RPMI7951 (cell line): ENCODE results near the gene DRC7. TPM values are rescaled to one million over a fixed set of nuclear protein-coding genes. Genes with fewer than 3 reads are reported as not detected.
"Not testable (repeated sequence)": the region's sequence is repeated elsewhere in the genome, so short reads cannot be mapped to it uniquely, and the experiment has no call there.

Experiments used
- DNase-seq: peaks from one replicate; pipeline ENCODE4 v3.0.0-alpha.2; 2012; ENCODE audit warnings: low read depth
- total RNA-seq: library from RNA; depleted of rRNA; stranded (reverse); fragments of >200 nt; shearing (Covaris generic); gene quantifications from 2 replicates; pipeline ENCODE4 v1.2.3, GENCODE V29; 2014

DRC7 gene
- total RNA-seq, 1 experiment from 2014 or later: not detected

DNA sequence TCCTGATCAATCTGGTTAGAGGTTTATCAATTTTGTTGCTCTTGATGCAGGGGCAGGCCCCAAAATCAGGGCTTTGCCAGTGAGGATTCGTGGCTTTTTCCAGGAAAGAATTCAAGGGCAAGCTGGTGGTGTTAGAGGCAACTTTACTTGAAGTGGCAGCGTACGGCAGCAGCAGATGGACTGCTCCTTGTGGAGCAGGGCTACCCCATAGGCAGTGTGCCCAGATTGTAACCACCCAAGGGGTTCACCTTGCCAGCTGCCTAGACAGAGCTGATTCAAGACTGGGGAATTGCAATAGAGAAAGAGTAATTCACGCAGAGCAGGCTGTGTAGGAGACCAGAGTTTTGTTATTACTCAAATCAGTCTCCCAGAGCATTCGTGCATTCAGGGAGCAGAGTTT is 16.7 kb downstream of the DRC7 start:
- DNase-seq: no peak

DNA sequence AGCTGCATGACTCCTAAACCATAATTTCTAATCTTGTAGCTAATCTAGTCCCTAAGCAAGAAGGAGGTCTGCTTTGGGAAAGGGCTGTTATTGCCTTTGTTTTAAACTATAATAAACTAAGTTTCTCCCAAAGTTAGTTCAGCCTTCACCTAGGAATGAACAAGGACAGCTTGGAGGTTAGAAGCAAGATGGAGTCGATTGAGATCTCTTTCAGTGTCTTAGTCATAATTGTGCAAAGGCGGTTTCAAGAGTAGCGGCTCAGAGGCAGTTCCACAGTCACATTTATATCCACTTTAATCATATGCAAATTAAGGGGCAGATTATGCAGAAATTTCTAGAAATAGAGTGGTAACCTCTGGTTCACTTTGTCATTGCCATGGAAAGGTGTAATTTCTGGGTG is 17.4 kb downstream of the DRC7 start:
- DNase-seq: no peak

DNA sequence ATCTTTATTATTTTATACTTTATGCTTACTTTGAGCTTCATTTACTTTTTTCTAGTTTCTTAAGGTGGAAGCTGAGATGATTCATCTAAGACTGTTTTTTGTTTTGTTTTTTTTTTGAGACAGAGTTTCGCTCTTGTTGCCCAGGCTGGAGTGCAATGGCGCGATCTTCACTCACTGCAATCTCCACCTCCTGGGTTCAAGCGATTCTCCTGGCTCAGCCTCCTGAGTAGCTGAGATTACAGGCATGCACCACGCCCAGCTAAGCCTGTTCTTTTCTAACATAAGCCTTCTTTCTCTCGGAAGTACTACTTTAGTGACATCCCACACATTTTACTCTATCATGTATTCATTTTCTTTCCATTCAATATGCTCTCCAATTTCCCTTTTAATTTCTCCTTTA is 18.0 kb downstream of the DRC7 start:
- not testable (repeated sequence) for DNase-seq

DNA sequence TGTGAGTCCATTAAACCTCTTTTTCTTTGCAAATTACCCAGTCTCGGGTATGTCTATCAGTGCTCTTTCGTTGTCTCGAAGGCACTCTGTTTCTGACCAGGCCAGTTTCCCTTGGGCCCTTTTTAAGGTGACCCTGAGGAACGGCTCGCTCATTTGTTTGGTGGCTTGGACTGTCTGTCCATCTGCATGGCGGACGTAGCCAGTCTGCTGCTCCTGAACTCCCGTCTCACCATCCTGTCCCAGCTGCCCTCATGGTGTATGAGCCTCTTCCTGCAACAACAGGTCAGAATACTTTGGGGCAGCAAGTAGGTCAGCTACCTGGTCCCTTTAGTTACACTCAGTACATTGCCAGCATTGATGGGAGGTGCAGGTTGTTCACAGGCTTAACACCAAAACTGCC is 19.0 kb downstream of the DRC7 start:
- DNase-seq: no peak

DNA sequence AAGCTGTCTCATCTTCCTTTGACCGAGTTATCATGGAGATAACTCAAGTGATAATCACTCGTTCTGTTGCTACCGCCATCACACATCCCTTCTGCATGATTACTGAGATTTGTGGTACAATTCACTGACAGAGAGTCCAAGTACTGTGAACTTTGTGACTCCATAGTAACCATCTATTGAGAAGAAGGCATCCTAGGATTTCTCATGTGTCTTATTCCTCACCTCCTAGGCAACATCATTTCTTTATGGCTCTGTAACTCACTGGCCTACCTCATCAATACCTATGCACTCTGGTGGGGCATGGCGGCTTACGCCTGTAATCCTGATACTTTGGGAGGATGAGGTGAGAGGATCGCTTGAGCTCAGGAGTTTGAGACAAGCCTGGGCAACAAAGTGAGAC is 19.4 kb downstream of the DRC7 start:
- no peak for DNase-seq

DNA sequence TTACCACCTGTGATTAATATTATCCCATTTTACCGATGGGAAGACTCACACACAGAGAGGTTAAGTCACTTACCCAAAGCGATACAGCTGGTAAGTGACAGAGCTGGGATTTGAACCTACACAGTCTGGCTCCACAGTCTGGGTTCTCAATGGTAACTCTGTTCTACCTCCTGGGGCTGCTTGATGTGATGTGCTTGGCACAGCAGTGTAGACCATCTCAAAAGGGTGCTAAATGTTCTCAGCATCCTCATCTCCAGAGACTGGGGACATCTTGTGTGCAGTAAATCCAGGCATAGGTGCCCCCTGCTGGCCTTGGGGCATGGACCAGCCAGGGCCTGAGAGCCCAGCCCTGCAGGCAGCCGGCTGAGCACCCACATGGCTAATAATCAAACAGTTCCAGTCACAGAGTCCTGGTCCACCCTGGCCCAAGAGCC is 25.6 kb downstream of the DRC7 start:
- peak; percentile 50 for DNase-seq

DNA sequence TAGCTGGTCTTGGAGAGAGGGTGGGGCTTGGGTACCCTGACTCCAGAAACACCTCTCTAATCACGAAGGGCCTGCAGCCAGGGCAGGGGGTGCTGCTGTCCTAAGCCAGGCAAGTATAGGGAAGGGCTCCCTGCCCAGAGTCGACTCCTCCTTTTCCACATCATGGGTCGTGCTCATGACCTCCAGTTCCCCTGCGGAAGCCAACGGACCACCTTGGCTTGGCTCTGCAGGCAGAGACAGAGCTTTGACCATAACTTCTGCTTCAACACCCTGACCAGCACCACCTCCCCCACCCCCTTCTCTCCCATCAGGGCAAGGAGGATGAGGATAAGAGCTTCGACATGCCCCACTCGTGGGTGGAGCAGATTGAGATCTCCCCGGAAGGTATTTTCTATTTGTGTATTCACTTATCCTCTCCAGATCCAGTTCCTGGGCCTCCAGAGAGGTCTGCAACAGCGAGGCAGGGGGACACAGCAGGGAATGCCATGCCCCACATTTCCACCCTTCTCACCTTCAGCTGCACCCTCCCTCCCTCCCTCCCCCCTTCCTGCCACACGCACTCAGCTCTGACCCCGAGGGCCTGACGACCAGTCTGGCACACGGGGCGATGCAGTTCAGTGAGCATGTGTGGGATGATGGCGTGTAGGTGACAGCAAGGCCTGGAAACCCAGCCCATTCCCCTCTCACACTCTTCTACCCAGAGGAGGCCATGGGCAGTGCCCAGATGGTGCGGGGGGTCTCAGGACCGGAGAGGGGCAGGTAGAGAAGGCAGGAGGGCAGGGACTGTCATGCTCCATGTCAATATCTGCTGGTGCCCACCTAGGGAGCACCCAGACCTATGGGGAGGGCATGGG is 27.0 kb downstream of the DRC7 start:
- DNase-seq: no peak

DNA sequence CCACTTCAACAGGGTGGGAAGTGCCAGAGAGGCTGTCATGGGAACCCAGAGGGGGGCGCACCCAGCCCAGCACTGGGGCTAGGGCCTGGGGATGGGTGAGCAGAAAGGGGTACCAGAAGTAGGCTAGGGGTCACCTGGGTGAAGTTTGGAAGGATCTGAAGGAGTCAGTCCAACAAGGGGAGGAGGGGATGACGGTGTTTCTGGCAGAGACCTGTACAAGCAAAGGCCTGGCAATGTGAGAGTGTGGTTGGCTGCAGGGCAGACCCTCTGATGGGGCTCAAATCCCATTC is 27.5 kb downstream of the DRC7 start:
- DNase-seq: no peak

DNA sequence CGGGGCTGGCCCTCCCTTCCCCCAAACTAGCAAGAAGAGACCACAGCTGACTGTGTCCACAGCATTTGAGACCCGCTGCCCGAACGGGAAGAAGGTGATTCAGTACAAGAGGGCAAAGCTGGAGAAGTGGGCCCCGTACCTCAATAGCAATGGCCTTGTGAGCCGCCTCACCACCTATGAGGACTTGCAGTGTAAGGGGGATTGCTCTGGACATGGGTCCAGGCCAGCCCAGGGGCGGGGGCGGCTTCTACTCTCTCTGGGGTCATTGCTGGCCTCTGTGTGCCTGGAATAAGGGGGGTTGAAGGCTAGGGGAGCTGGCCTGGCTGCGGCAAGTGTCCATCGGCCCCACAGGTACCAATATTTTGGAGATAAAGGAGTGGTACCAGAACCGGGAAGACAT is 28.0 kb downstream of the DRC7 start:
- DNase-seq: no peak

DNA sequence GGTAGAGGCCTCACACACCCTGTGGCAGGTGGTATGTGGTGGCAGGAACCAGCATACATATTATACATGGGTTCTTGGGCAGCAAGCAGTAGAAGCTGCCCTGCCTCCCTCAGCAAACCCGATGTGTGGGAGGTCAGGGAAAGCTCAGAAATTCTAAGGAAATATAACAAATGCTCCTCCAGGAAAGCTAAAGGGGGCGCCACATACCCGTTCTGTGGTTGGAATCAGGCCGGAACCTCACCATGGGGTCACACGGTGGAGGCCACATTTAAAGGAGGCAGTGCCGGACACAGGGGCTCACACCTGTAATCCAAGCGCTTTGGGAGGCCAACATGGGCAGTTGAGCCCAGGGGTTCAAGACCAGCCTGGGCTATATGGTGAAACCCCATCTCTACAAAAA is 28.6 kb downstream of the DRC7 start:
- peak; percentile 15 for DNase-seq

DNA sequence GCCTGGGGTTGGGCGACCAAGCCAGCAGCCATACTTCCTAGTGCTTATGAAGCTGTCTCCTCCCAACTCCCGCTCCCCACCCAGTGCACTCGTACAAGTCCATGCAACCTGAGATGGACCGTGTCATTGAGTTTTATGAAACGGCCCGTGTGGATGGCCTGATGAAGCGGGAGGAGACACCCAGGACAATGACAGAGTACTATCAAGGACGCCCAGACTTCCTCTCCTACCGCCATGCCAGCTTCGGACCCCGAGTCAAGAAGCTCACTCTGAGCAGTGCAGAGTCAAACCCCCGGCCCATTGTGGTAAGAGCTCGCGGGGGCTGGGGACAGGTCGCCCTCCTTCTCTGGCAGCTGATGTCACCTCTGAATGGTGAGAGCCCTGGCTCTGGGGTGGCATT is 29.9 kb downstream of the DRC7 start:
- no peak for DNase-seq

DNA sequence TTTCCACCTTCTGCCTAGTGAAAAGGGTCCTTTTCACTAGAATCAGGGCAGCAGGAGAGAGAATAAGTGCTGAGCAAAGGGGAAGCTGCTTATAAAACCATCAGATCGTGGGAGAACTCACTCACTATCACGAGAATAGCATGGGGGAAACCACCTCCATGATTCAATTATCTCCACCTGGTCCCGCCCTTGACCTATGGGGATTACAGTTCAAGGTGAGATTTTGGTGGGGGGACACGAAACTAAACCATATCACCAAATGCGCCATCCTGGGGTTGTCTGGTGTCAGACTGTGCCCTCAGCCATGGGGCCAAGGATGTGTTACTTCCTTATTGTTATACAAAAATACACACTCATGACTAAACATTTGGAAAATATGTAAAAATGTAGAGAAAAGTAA is 30.5 kb downstream of the DRC7 start:
- no peak for DNase-seq

DNA sequence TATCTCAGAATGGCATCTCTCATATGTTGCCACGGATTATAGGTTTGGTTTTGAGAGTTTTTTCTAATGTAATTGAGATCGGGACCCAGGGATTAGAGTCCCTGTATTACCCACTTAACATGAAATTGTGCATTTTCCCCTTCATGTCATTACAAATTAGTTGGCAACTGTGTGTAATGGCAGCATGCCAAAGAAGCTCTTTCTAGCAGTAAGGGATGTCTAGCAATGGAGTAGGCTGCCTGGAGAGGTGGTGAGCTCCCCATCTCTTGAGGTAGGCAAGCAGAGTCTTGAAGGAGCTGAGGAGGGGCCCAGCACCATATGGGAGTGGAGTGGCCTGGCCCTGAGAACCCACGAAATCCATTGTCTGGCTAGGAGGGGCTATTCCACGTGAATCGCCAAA is 30.9 kb downstream of the DRC7 start:
- DNase-seq: no peak

DNA sequence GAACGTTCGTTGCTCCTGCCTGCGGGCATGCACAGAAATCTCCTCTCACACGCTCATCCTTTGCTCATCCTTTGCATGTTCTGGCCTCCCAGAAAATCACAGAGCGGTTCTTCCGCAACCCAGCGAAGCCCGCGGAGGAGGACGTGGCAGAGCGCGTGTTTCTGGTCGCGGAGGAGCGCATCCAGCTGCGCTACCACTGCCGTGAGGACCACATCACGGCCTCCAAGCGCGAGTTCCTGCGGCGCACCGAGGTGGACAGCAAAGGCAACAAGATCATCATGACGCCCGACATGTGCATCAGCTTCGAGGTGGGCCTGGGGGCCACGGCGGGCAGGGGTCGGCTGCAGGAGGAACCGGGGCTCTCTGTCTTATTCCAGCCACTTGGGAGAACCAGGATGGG is 31.4 kb downstream of the DRC7 start:
- no peak for DNase-seq

DNA sequence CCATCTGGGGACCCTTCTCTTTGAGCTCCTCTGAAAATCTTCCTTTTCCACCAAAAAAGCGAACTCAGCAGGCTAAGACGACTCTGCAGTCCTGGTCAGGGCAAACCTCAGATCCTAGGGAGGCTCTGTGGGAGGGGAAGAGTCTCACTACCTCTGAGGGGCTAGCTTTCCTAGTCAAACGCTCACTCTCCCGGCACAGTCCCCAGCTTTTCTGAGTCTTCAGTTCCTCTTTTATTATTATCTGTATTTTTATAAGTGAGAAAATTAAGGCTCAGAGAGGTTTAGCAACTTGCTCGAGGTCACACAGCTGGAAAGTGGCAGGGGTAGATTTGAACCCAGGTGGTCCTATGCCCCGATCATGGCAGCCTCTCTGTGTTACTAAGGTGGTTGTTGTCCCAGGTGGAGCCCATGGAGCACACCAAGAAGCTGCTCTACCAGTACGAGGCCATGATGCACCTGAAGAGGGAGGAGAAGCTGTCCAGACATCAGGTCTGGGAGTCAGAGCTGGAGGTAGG is 31.9 kb downstream of the DRC7 start:
- no peak for DNase-seq

DNA sequence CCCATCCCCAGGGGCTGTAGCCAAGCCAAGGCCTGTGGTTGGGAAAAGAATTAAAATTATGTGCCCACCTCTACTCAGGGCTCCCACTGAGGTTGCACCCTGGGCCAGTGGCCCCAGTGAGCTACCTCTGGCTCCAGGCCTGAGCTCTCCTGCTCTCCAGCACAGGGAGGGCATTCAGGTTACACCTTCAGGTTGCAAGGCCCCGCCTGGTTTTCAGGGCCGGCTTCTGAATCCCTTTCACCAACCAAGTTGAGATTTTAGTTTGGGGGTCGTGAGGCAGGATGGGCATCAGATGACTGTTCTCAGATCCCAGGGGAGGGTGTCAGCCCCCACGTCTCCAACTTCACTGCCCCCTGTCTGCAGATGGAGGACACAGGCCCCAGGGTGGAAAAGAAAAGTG is 33.0 kb downstream of the DRC7 start:
- DNase-seq: no peak

DNA sequence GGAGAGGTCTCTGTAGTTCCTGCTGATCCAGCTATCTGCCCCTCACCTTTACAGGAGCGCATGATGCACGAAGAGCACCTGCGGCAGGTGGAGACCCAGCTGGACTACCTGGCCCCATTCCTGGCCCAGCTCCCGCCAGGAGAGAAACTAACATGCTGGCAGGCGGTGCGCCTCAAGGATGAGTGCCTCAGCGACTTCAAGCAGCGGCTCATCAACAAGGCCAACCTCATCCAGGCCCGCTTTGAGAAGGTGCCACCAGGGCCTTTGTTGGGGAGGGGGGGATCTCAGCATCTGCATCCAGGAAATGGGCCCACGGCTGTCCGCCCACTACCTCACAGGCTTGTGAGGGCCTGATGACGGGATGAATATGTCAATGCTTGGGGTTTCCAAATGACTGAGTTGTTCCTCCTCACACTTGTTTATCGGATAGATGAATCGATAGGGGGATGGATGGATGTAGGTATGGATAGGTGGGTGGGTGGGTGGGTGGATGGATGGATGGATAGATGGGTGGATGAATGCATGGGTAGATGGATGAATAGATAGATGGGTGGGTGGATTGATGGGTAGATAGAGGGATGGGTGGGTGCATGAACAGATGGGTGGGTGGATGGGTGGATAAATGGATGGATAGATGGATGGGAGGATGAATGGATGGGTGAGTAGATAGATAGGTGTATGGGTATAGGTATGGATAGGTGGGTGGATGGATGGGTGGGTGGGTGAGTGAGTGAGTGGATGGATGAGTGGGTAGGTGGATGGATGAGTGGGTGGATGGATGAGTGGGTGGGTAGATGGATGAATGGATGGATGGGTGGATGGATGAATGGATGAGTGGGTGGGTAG is 34.0 kb downstream of the DRC7 start:
- DNase-seq: no peak

DNA sequence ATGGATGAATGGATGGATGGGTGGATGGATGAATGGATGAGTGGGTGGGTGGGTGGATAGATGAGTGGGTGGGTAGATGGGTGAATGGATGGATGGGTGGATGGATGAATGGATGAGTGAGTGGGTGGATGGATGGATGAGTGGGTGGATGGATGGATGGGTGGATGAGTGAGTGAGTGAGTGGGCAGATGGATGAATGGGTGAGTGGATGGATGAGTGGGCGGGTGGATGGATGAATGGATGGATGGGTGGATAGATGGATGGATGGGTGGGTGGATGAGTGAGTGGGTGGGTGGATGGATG is 34.5 kb downstream of the DRC7 start:
- DNase-seq: no peak

DNA sequence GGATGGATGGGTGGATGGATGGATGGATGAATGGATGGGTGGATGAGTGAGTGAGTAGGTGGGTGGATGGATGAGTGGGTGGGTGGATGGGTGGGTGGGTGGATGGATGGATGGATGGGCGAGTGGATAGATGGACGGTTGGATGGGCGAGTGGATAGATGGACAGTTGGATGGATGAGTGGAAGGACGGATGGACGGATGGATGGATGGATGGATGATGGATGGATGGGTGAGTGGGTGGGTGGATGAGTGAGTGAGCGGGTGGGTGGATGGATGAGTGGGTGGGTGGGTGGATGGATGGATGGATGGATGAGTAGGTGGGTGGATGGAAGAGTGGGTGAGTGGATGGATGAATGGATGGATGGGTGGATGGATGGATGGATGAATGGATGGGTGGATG is 35.2 kb downstream of the DRC7 start:
- not testable (repeated sequence) for DNase-seq

DNA sequence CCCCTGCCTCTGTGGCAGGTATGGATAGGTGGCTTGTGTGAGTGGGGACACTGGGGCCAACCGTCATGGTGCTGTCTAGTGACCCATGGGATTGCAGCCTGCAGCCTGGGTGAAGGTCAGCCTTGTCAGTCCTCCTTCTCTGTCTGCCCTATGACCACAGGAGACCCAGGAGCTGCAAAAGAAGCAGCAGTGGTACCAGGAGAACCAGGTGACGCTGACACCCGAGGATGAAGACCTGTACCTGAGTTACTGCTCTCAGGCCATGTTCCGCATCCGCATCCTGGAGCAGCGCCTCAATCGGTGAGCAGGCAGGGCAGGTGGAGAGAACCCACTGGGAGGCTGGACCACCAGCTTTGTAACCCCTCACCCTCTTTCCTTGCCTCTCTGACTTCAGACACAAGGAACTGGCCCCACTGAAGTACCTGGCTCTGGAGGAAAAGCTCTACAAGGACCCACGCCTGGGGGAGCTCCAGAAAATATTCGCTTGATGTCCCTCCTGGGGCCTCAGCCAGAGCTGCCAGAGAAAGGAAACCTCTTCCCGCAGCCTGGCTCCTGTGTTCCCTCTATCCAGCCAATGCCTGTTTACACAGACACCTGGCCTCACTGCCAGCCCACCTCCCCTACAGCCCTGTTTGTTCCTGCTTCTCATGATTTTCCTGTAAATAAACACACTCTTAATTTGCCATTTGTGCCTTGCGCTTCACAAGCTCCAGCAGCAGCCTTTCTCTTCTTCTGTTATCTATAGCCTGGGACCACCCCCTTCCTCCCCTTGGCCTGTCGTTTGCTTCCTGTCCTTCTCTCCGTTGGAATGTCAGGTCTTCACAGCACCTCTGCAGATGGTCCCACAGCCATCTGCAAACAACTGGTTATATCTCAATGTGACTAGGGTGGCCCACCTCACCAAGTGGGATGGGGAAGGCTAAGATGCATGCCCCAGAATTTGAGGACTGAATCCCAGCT is 36.4 kb downstream of the DRC7 start:
- DNase-seq: no peak

DNA sequence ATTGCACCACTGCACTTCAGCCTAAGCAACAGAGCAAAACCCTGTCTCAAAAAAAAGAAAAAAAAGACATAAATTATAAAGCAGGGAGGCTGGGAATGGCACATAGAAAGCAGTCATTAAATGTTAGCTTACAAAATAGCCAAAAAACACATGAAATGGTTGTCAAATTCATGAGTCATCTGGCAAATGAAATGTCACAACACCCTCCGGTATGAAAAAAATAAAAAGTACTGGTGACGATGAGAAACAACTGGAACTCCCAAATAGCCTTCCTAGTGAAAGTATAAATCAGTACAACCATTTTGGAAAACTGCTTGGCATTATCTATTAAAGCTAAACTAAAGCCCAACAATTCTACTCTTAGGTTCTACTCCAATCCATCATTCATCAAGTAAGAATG is 37.4 kb downstream of the DRC7 start:
- peak; percentile 29 for DNase-seq

DNA sequence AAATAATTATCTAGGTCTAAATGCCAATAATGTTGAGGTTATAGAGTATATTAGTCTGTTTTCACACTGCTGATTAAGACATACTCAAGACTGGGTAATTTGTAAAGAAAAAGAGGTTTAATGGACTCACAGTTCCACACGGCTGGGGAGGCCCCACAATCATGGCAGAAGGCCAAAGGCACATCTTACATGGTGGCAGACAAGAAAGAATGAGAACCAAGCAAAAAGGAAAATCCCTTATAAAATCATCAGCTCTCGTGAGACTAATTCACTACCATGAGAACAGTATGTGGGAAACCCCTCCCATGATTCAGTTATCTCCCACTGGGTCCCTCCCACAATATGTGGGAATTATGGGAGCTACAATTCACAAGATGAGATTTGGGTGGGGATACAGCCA is 38.1 kb downstream of the DRC7 start:
- no peak for DNase-seq
